GM20431 (cell line): Measurements from ENCODE around the gene HEG1.

ENCODE experiments used
- in situ Hi-C: fragments of 300-500 bp; cut with MseI, MboI; formaldehyde crosslinking; loops from one replicate; pipeline ENCODE4 v1.15.0; 2020; ENCODE audit warnings: low sequenced_read_pairs; ENCODE audit not compliant: unreplicated experiment

Gene HEG1

GRCh38 chr3:124999317-124999716, 56.5 kb downstream of the HEG1 start:
- in situ Hi-C loops = no loop called here

- in situ Hi-C loops = no loop called here
These were observed 57.6 kb downstream of the HEG1 start for GRCh38 chr3:124998247-124998630.

GRCh38 chr3:124997303-124998246, 58.2 kb downstream of the HEG1 start:
- in situ Hi-C loops = no loop called here

GRCh38 chr3:124995460-124995994, 60.3 kb downstream of the HEG1 start:
- in situ Hi-C loops = no loop called here

- in situ Hi-C loops = no loop called here
These were observed 62.3 kb downstream of the HEG1 start for GRCh38 chr3:124993466-124993865.

- in situ Hi-C loops = no loop called here
These were observed 63.8 kb downstream of the HEG1 start for GRCh38 chr3:124992041-124992440.

- in situ Hi-C loops = no loop called here
These were observed 69.3 kb downstream of the HEG1 start for GRCh38 chr3:124986192-124987143.

- in situ Hi-C loops = no loop called here
These were observed 70.4 kb downstream of the HEG1 start for GRCh38 chr3:124985349-124985748.

GRCh38 chr3:124984754-124985153, 71.0 kb downstream of the HEG1 start:
- in situ Hi-C loops = no loop called here

- in situ Hi-C loops = no loop called here
These were observed 72.9 kb downstream of the HEG1 start for GRCh38 chr3:124982855-124983254.

- in situ Hi-C loops = no loop called here
These were observed 74.3 kb downstream of the HEG1 start for GRCh38 chr3:124981472-124981871.

GRCh38 chr3:124978627-124979026, 77.2 kb downstream of the HEG1 start:
- in situ Hi-C loops = no loop called here

- in situ Hi-C loops = no loop called here
These were observed 79.4 kb downstream of the HEG1 start for GRCh38 chr3:124976383-124976782.

GRCh38 chr3:124974691-124975090, 81.1 kb downstream of the HEG1 start:
- in situ Hi-C loops = no loop called here

- in situ Hi-C loops = no loop called here
These were observed 82.5 kb downstream of the HEG1 start for GRCh38 chr3:124973290-124973689.

GRCh38 chr3:124972457-124972856, 83.3 kb downstream of the HEG1 start:
- in situ Hi-C loops = no loop called here

GRCh38 chr3:124969963-124970722, 85.7 kb downstream of the HEG1 start:
- in situ Hi-C loops = no loop called here

- in situ Hi-C loops = no loop called here
These were observed 86.6 kb downstream of the HEG1 start for GRCh38 chr3:124969190-124969589.

GRCh38 chr3:124967964-124968363, 87.8 kb downstream of the HEG1 start:
- in situ Hi-C loops = no loop called here
